CD4-positive, alpha-beta T cell treated with Interleukin-10 for 1 hour (primary cell): ENCODE results near the gene HOXB3.
A peak's percentile ranks its signal among the peaks of the same experiment; 100 is the strongest.

Experiments used
- DNase-seq: peaks from one replicate; pipeline ENCODE4 v3.0.0-alpha.2; 2020

HOXB3 gene

DNA sequence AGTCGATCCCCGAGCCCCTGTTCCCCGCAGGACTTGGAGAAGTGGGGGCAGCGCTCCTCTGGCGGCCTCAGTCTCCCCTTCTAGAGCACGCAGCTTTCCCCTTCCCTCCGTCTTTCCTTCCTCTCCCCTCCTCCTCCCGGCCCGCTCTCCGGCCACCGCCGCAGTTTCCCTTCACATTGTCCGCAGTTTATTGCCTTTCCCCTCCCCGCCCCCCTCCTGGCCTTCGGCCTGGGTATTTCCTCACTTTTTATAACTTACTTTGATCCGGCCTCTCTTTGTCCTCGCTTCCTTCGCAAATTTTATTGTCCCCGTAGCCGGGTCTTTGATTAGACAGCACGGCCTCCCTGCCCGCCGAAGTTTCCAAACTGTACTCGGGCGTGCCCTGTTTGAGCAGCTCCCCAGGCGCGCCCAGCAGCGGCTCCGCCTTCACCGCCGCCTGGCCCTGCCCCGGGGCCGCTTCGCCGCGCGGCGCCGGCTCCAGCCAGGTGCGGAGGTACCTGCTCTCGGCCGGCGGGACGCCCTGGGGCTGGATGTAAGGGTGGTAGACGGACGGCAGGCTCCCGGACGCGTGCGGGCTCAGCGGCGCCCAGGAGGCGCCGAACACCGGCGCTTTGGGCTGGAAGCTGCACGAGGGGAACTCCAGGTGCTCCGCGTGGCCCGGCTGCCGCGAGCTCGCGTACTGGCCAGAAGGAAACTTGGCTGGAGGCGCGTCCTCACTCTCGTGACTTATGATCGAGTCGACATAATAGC is 35.6 kb upstream of the HOXB3 start:
- DNase-seq: peak; percentile 47

DNA sequence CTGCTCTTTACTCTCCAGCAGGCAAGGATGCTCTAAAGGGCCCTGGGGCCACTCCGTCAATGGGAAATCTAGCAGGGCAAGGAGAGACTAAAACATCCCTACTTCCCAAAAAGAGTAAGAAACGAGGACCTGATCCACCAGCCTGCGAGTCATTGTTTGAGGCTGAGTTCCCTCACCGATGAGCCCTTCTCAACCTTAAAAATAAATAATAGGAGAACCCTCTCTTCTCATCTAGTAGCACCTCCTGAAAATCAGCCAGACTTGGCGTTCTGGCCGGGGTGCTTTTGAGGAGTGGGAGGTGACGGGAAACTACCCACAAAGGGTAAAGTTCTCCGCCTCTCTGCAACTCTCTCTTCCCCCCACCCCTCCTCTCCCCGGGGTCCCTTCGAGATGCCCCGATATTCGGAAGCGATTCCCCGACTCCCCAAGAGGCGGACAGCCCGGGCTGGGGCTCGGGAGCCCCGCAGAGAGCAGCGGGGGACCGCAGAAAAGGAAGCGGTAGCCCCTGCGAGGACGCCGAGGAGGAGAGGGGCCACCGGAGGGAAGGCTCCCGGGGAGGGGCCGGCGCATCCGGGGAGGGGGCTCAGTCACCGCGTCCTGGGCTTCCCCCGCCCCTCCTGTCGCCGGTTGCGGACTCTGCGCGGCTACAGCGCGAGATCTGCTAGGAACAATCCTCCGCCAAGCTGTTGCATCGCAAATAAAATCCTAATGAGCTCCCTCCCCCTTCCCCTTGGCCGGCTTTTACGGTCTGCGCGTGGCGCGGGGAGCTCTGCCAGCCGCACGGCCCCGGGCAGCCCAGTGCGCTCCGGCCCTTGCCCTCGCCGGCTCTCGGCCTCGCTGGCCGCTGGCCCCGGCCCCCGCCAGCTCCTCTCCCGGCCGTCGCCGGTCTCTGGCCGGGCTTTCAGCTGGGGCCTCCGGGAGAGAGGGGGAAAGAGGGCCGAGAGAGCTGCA is 34.8 kb upstream of the HOXB3 start:
- DNase-seq: no peak

DNA sequence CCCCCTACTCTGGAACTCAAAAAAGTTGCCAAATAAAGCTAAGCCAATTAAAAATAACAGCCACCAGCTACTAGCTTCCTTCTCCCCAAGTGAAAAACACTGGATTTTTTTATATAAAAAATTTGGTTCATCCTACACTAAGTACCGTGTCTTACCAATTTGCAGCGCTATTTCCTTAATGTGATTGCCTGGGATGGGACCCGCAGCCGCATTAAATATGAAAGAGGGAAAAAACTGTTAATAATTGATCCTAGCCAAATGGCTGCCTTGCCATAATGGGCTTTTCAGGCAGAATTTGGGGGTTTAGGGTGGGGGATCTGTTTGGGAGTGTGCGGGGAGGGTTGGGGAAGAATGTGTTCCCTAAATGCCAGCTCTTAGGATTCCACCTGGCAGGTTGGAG is 34.1 kb upstream of the HOXB3 start:
- no peak for DNase-seq

DNA sequence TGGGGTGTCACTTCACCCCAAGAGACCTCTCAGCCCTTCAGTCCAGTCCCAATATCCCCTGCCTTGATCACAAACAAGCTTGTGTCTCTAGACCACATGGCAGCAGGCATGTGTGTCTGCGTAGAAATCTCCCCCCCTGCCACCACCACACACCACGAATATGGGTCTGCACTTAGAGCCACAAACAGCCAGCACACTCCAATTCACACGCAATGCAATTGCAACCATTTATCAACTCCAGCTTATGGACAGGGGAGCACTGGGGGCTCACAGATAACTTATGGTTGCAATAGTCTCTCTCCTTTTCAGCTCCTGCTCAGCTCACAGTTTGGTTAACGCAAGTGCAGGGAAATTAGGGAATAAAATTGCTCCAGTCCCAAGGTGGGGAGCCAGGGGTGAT is 33.5 kb upstream of the HOXB3 start:
- no peak for DNase-seq

DNA sequence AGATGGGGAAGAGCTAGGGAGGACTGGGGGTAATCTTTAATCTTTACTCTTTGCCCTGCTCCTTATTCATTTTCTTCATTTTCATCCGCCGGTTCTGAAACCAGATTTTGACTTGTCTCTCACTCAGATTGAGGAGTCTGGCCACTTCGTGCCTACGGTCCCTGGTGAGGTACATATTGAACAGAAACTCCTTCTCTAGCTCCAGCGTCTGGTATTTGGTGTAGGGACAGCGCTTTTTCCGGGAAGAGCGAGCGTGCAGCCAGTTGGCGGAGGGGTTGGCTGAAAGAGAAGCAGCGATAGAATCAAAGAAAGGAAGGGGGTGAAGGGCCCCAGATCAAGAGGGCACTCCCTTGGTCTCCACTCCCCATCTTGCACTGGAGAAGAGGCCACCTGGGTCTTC is 32.8 kb upstream of the HOXB3 start:
- no peak for DNase-seq

DNA sequence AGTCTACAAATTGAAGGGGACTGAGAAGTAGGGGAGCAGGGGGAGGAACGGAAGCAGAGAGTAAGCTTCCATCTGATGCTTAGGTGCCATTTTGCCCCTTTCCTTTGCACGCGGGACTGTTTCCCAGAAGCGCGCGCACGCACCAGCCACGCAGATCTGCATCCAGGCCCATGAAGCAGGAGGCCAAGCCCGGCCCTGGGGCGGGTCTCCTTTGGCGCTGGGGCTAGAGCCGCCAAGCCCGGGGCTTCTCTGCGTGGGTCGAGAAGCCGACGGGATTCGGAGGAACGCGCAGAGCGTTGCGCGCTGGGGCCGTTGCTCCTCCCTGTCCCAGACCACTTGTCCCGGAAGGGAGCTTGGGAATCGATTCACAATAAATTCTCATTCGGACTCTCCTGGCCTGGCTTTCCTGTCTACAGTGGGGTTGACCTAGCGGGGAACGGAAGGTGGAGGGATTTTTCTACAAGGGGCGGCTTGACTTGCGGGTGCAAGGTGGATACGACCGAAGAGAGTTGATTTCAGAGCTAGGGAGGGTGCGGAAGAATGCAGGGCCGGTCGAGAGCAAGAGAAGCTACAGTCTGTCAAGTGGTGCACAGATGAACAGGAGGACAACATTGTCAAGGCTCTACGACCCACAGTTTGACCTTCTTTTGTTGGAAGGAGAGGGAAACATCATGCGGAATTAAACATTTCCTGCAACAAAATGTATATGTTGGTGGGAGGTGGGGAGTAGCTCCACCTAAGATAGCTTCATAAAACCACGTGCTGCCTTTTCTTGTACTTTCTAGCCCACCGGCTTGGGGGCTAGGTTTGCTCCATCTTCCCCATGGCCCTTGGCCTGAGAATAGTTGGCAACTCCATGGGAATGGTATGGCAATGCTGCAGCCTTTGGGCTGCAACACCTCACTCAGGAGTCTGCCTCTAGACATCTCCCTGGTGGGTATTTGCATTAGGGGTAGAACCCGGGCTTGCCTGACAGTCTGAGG is 31.7 kb upstream of the HOXB3 start:
- DNase-seq: no peak

DNA sequence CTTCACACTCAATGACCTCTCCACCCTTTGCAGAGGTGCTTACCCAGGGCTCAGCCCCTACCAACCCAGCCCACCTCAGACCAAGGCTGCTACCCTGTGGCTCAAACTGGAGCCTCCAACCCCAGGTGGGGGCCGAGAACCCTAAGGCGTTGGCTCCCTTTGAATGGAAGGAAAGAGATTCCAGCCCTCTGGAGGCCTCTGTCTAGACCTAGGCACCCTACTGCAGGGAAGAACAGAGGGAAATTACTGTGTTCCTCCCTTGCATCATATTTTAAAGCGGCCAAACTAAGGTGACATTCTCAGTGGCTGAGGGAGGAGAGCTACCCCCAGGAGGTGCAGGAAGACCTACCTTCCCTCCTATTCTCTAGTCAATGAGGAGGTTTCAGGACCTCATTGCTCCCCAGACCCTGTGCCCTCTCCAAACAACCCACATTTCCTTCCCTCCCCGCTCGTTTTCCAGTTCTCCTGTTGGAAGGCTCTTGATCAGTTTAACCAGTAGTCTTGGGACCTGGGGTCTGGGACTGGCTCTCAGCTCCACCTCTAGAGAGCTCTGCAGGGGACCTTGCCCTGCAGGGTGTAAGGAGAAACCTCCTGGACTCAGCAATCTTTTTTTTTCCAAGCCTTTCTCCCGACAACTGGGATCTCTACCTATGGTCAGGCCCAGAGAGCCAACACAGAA is 30.6 kb upstream of the HOXB3 start:
- DNase-seq: no peak

DNA sequence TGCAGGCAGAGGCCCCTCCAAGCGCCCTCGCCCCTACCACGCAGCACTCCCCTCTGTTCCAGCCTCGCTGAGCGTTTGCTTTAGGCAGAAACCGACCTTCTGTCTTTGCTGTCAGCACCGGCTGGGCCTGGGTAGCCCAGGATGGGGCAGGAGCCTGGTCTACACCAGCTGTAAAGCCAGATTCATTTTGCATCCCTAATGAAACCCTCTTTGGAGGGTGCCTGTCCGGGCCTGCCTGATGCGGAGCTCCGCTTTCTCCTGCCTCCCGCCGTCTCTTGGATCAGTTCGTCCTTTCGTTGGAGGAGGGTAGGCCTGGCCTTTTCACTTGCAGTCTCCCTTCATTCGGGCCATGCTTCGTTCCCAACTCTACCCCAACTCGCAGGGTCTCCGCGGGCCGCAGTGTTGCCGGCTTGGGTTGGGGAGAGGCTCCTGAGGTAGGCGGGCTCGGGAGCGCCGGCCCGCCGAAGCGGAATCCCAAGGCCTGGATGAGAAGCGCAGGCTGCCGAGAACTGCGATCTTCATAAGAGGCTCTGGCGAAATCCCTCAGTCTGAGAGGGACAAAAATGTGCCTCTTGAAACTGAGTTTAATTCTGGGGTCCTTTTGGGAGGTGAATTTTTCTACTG is 29.9 kb upstream of the HOXB3 start:
- DNase-seq: no peak

DNA sequence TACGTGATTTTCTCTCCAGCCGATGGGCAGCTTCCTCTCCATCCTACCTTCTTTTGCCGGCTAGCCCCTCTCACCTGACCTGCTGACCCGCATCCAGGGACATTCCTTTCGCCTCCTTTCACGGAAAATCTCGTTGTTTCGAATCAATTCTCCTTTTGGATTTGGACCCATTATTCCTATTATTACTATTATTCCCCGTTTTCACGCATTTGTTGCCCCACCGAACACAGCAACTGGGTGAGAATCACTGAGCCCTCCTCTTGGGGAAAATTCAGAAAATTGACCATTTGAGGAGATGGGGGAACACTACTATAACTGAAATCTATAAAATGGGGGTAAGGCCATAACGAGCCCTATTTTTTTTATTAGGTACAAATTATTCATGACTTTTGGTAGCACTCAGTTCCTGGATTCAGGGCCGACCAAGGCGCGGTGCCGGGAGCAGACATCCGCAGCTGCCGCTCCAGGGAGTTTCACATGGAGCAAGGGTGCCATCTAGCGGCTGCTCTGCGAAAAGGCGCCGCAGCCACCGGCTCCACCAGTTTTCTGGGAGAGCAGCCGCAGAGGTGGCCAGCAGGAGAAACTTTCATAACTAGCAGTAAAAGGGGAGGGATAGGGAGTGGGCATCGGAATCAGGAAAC is 28.3 kb upstream of the HOXB3 start:
- peak; percentile 86 for DNase-seq

DNA sequence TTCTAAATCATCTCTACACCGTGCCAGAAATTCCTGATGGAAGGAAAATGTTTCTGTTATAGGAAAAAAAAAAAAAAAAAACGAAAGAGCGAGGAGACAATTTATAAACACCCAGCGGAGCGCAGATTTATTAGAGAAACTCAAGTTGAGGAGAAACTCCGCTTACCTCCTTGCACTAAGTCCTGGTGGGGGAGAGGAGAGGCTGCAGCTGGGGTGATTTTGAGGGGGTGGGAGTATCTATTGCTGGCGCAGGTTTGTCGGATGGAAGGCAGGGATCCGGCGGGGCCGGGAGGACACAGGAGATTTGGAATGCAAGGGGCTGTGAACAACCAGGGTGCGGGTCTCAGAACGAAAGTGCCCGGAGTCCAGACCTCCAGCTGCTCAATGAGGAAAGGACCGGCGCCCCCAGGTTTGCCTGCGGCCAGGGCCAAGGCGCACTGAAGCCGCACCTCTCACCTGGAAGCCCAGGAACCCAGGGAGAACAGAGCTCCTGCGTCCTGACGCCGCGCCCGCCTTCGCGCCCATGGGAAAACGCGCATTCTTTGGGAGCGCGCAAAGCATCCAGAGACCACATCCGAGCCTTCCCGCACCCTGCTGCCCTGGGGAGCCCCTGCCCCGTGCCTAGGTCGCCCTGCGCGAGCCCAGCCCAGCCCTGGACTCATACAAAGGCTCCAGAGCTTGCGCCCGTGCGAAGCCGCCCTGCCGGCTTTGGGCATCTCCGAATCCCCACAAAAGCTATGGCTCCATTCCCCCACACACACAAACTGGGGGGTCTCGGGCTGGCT is 27.6 kb upstream of the HOXB3 start:
- no peak for DNase-seq

DNA sequence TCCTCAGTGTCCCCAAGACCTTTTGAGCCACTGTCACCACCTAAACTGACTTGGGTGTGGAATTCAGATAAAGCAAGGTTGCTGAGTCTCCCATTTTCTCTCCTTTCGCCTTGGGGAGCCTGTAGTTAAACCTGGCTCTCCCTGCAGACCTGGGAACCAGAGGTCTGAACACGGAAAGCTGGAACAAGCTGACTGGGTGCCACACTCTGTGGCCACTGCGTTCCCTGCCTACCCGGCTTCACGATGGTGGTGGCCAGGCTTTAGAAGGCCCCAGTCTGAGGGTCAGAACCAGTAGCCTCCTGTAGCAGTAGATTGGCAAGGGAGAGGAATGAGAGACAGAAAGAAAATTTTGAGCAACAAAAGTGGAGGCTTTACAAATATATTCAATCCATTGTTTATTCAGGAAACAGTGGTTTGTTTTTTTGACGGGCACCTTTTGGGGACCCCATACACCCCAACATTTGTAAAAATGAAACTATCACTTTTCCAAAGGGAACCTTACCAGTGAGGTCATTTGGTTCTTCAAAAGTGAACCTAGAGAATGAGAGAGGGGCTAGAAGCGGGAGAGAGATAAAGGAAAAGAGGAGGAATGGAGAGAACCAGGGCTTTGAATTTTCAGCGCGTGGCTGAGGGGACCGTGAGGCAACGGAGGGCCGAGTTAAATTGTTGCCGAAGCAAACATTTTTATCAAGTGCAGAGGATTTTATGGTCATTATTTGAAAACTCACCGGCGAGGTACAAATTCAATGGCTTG is 26.9 kb upstream of the HOXB3 start:
- DNase-seq: no peak

DNA sequence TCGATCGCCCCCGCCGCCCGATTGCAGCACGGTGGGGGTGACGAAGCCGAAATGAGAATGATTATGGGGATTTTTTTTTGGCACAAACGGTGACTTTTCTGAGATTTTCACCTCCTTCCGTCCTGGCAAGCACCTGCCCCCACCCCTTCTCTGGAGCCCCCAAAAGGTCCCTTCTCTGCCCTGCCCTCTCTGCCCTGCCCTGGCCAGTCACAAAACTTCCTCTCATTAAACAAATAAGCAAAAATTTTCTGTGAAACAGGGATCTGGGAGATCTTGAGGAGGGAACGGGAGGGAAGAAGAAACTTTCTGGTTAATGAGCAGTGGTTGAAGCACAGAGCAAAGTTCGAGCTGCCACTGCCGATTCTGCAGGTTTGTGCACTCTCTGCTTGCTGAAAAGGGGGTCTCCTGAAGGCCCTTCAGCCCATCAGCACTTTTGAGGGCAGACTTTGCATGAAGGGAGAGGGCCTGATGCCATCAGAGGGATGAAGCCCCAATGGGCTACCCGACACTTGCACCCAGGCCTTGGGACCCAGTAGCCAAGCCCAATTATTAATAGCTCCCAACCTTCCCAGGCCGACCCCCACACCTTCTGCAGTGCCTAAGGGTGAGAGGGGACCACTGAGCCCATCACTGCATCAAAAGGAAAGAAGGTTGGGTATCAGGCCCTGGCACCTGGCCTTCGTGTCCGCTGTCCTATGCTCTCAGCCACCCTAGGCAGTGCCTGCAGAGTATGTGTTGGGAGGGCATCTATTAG is 26.1 kb upstream of the HOXB3 start:
- DNase-seq: no peak

DNA sequence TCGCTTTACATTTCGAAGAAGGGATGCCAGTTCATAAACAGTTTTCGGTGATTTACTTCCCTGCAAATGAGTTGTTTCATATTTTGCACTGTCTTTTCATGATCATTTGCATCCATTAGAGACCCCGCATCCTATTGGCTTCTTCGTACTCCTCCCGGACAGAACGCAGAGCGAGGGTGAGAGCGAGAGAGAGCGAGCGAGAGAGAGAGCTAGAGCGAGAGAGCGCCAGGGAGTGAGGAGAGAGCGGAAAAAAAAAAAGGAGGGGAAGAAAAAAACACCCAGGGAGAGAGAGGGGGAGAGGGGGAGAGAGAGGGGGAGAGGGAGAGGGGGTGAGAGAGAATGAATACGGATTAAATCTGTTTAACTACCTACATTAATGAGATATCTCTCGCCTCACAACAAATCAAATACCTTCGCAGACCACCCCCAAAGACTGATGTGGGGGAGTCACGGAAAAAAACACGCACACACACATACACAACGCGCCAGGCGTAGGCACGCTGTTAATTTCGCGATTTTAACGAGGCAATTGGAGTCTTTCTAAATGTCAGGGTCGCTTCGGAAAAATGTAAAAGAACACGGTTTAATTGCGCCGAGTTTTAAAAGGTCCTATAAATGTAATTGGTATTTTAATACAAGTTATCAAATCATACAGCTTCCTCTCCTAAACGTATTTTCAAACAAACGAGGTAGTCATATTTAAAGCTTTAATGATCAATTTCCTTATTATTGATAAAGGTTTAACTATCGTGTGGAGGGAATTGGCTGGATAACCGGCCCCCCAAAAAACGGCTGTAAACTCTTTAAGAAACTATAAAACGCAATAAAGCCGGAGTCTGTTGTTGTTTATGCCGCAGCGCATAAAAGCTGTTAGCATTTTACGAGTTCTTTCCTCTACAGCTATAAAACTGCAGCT is 25.3 kb upstream of the HOXB3 start, which contains the start of gene HOXB8:
Gene HOXB8 (minus strand): TSS at position 246 of the 916 bp plus-strand sequence. CDS start 588 bp downstream, outside the sequence.
- no peak for DNase-seq

DNA sequence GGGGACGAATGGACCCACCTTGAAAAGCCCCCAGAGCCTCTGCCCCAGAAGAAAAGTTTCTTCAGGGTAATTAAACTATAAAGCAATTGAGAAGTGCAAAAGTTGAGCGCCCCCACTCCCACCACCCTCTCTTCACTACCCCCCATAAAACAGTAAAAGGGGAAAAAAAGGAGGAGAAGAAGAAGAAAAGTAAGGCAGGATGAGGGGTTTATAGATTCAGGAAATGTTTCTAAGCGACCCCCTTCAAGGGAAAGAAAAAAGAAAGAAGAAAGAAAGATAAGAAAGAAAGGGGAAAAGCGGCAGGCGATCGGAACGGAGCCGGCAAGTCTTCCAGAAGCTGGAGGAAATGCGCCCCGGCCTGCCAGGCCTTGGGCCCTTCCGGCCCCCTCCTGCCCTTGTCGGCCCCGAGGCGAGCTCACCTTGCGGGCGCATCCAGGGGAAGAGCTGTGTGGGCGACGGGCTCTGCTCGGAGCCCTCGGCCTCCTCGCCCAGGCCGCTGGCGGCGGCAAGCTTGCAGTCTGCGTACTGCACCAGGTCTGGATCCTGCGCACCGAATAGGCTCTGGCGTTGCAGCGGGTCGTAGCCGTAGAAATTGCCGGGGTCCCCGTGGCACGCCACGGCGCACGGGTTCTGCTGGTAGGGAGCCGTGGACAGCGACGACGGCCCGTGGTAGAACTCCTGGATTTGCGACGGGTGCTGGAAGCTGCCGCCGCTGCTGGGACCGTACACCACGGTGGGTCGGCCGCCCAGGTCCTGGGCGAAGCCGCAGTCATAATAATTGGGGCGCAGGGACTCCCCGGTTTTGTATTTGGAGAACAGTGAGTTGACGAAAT is 24.0 kb upstream of the HOXB3 start:
- DNase-seq: no peak

DNA sequence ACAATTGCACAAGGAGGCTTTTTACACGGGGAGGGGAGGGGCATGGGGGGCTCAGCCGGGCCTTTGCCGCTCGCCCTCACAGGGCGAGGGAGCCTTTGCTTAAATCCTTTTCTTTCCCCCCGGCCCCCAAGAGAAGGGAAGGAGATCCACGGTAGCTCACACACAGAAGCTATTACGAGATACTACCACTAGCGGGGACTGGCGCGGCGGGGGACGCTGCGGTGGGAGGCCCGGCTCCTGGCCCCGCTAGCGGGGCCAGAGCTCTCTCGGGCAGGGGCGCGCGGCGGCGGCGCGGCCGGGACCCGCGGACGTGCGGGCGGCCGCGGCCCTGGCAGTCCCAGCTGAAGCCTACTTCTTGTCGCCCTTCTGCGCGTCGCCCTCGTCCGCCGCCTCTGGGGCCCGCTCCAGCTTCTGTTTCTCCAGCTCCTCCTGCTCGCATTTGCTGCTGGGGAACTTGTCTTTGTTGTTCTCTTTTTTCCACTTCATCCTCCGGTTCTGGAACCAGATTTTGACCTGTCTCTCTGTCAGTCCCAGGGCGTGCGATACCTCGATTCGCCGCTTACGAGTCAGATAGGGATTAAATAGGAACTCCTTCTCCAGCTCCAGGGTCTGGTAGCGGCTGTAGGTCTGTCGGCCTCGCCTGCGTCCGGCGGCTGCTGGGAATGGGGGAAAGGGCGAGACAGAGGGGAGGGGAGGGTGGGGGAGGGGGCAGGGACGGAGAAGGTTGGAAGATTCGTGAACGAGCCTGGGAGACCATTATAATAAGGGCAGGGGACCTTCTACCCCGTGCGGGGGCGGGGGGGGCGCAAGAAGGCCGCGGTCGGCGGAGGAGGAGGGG is 23.0 kb upstream of the HOXB3 start:
- peak; percentile 54 for DNase-seq

DNA sequence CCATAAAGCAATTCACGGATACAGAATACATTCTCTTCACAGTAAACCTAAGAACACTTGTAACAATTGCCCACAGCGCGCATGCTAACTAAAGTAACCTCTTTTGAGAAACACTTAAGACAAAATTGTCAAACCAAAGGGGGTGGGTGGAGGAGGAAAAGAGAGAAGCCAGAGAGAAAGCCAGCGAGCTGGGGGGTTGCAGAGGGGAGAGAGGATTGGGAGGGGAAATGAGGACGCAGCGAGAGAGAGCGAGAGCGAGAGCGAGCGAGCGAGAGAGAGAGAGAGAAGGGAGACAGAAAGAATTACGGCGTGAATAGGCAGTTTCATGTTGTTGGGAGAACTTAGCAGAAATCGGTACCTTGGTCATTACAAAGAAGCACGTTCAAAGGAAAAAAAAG is 22.4 kb upstream of the HOXB3 start:
- no peak for DNase-seq
